Activated CD4-positive, CD25-positive, alpha-beta regulatory T cell (primary cell): ENCODE data around the gene HS6ST1.

ENCODE experiments used
- DNase-seq, 4 experiments: peaks; one replicate each; lab custom pipeline; 2025; lab: John Stamatoyannopoulos, UW

HS6ST1 gene

DNA sequence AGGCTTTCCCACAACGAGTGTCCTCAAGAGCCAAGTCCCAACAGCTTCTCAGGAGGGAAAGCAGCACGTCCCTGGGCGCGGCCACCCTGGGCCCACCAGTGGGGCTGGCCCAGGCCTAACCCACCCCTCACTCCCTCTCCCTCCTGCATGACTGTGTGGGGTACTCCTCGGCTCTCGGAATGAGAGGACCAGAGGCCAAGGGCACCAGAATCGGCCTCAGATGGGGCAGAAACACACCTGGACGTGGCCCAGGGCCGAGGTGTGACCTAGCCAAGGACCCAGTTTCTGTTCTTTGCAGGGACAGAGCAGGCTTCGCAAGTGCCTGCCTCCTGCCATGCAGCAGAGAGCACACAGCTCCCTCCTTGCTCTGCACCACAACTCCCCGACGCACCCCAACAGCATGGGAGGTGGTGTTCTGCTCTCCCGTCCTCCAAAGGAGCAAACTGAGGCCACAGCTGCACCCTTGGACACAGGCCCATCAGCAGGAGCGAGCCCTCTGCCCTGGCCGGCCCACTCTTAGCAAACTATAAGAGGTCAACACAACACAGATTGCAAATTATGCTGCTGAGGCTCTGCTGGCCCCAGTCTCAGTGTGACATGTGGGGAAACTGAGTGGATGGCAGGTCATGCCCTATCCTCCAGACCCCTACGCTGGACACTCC, 19.7 kb downstream of the HS6ST1 start:
- no peak for DNase-seq

- no peak for DNase-seq
Measured at GRCh38 chr2:128298286-128298685, 20.4 kb downstream of the HS6ST1 start.

DNA sequence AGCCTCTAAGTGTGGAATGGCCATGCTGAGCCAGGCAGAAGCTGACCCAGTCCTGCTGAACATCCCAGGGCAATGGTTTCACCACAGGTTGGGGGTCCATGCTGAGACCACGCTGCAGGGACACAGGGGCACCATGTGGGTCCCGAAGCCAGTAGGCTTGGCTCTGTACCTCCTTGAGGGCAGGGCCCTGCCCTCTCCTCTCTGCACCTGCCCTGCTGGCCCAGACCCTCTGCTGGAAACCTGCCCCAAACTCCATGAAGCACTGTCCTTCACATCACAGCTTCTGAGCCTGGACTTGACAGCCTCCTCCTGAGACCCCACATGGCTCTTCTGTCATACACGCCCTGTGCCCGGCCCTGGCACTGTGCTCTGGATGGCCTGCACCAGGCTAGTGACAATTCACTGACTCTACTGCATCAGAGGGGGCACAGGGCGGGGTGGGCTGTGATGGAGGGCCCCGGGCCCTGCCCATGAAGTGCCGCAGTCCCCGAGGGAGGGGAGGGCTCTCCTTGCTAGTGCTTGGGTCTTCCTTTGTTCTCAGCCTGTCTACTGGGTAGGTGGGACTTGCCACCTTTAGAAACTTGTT, 24.7 kb downstream of the HS6ST1 start:
- no peak for DNase-seq

GRCh38 chr2:128293426-128293755, 25.3 kb downstream of the HS6ST1 start:
- DNase-seq, result no peak

GRCh38 chr2:128292599-128293425, 25.9 kb downstream of the HS6ST1 start:
- no peak for DNase-seq

GRCh38 chr2:128291844-128292598, 26.6 kb downstream of the HS6ST1 start:
- no peak for DNase-seq

GRCh38 chr2:128291161-128291843, 27.4 kb downstream of the HS6ST1 start:
- DNase-seq, result no peak

GRCh38 chr2:128290356-128290755, 28.3 kb downstream of the HS6ST1 start:
- no peak for DNase-seq

DNA sequence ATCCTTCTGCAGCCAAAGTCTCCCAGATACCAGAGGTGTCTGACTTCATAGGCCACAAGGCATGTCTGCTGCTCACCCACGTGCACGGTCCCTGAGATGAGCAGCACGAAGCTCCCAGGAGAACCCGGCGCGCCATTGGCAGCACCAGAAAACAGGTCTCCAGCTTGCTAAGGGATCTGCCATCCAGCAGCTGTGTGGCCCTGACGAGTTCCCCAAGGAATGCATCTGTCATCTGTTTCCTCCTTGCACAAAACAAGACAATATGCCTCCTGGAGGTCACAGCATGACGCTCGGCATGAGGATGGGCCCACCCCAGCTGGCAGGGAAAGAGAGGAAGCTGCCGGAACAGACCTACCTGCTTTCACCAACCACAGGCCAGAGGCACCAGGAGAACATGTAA, 29.2 kb downstream of the HS6ST1 start:
- no peak for DNase-seq

- no peak for DNase-seq
Measured at GRCh38 chr2:128288781-128289180, 29.9 kb downstream of the HS6ST1 start.

DNA sequence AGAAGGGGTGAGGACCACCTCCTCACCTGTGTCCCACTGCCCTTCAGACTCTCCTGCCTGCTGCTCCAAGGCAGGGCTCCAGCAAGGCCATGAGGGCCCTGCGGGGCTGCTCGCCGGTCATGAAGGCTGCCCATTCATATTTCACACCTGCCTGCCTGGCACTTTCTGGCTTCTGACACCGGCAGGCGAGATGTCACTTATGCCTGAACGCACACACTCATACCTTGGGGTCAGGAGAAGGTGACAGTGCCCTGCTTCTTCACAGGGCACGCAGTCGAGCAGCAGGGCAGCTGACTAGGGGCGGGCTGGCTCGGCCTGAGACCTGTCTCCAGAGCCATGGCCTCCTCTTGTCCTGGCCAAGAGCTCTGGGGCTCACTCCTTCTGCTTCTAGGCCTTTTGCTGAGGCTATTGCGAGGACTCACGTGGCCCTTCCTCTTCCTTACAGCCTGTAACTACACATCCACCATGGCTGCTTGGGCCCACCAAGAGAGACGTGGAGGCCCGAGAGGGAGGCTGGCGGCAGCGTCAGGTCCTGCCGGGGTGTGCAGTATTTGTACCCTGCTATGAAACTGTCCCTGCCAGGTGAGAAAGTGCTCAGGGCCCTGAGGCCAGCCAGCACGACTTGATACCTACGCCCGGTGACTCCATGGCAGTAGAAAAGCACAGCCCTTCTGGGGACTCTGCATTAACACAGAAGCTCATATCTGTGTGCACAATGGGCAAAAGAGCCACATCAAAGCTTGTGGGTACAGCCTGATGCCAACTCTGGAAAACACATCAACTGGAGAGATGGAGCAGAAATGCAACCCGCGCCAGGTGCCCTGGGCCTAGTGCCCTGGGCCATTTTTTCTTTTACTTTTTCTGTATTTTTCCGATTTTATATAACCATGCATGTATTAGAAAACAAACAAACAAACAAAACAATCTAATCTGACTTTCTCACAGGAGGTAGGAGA, 30.6 kb downstream of the HS6ST1 start:
- DNase-seq, result no peak

GRCh38 chr2:128286905-128287779, 31.5 kb downstream of the HS6ST1 start:
- DNase-seq, result no peak

DNA sequence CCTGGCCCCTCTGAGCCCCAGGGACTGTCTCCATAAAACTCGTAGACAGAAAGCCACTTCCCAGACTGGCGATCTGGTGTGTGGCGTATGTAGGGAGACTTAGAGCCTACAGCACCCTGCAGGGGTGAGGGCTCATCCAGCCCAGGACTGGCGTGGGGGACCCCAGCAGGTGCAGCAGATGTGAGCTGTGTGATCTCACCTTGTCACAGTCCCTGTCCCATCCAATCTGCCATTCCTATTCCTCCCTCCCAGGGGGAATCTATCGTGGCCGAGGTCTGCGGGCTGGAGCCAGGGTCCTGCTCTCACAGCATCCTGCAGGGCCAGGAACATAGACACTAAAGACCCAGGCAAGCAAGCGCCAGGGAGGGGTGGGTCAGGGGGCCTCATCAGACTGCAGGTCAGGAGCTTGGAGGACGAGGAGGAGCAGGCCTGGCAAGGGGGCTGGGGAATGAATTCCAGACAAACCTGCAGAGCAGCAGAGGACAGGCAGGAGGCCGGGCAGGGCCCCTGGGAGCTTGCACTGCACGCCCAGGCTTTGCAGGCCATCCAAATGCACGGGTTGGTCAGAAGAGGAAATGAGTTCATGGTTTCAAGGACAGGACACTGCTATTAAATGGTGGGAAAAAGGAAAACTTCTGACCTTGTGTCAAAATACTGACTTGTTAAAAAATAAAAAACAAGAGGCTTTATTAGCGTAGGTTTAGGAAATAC, 32.5 kb downstream of the HS6ST1 start:
- DNase-seq, result no peak

- DNase-seq, result no peak
Measured at GRCh38 chr2:128285329-128285931, 33.2 kb downstream of the HS6ST1 start.

DNA sequence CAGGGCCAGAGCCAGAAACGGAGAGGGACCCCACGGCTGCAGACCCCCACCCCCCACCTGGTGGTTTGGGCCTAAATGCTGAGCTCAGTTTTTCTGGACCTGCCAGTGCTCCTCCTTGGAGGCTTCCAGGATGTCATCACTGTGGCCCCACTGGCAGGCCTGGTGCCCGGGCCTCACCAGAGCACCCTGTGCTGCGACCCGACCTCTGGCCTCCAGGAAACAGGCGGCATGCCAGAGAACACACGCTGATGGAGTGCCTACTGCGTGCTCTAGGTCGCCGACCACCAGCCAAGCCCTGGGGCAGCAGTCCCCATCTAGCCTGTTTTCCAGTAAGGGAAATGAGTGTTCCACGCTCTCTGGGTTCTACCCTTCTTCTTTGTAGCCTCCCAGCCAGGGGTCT, 33.8 kb downstream of the HS6ST1 start:
- DNase-seq, result no peak

DNA sequence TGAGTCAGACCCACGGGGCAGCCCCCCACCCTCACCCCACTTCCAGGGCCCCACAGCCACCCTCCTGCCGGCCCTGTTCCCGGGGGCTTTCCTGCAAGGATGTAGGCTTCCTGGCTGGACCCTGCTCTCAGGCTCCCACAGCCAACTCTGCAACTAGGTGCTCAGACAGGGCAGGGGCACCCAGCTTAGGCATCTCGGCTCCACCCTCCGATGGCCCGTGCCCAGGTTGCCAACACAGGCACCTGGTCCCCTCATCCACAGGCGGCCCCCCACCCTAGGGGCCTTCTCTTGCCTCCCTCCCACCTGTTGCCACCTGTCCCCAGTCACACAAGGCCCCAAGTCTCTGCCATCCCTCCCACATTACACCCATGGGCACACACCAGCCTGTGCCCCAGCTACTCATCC, 34.6 kb downstream of the HS6ST1 start:
- no peak for DNase-seq

- no peak for DNase-seq
Measured at GRCh38 chr2:128282976-128283810, 35.5 kb downstream of the HS6ST1 start.
